ENCODE results near the gene FOXO1. TPM values are rescaled to one million over a fixed set of nuclear protein-coding genes. Genes with fewer than 3 reads are reported as not detected.

FOXO1 gene
- total RNA-seq, 4 donors from 2014 or later: 50.7 to 67.2 (median 60.3) TPM

- 87% methylated on average over 8 of the region's 8 CpGs for WGBS
- DNase-seq (ENCODE audit: low spot score in 2 of 2): no peak
- Histone ChIP-seq H3K9me3 (no peaks in the 10 kb centered on the region), H3K4me1 (peaks cover 6% of the 10 kb centered on the region), H3K36me3 (no peaks in the 10 kb centered on the region), H3K4me3 (no peak overlapping the region), H3K27ac (no peak overlapping the region), H3K27me3 (no peaks in the 10 kb centered on the region)
- TF ChIP-seq POLR2AphosphoS5 (IDR thresholded peaks at IDR 0.05) (no peak), POLR2A (IDR thresholded peaks at IDR 0.05) (no peak), CTCF (IDR thresholded peaks at IDR 0.05) (no peak), EP300 (IDR thresholded peaks at IDR 0.05) (no peak)
Measured at GRCh38 chr13:40517486-40518480, 148.7 kb downstream of the FOXO1 start.

GRCh38 chr13:40515702-40516101 lies 150.7 kb downstream of the FOXO1 start:
- H3K4me1 ChIP-seq: peaks cover 6% of the 10 kb centered on the region
- TF ChIP-seq POLR2AphosphoS5 (IDR thresholded peaks at IDR 0.05) (no peak), POLR2A (IDR thresholded peaks at IDR 0.05) (no peak), EP300 (IDR thresholded peaks at IDR 0.05) (no peak), CTCF (IDR thresholded peaks at IDR 0.05) (no peak)
- no peaks in the 10 kb centered on the region for H3K36me3 ChIP-seq
- no peak for DNase-seq (ENCODE audit: low spot score in 2 of 2)
- H3K27me3 ChIP-seq: no peaks in the 10 kb centered on the region
- no peaks in the 10 kb centered on the region for H3K9me3 ChIP-seq
- H3K27ac ChIP-seq: no peak overlapping the region
- no peak overlapping the region for H3K4me3 ChIP-seq
- 95% methylated on average over 1 of the region's 1 CpG for WGBS

GRCh38 chr13:40514802-40515201 lies 151.6 kb downstream of the FOXO1 start:
- Histone ChIP-seq H3K27me3 (no peaks in the 10 kb centered on the region), H3K27ac (no peak overlapping the region), H3K36me3 (no peaks in the 10 kb centered on the region), H3K4me3 (no peak overlapping the region), H3K9me3 (no peaks in the 10 kb centered on the region), H3K4me1 (peaks cover 4% of the 10 kb centered on the region)
- TF ChIP-seq POLR2A (IDR thresholded peaks at IDR 0.05) (no peak), EP300 (IDR thresholded peaks at IDR 0.05) (no peak), POLR2AphosphoS5 (IDR thresholded peaks at IDR 0.05) (no peak), CTCF (IDR thresholded peaks at IDR 0.05) (no peak)
- WGBS: 81% methylated on average over 2 of the region's 2 CpGs
- DNase-seq (ENCODE audit: low spot score in 2 of 2): no peak

GRCh38 chr13:40509876-40510275 lies 156.6 kb downstream of the FOXO1 start:
- TF ChIP-seq EP300 (IDR thresholded peaks at IDR 0.05): no peak
- TF ChIP-seq CTCF (IDR thresholded peaks at IDR 0.05): no peak
- no peak for TF ChIP-seq POLR2A (IDR thresholded peaks at IDR 0.05)
- TF ChIP-seq POLR2AphosphoS5 (IDR thresholded peaks at IDR 0.05): no peak
- H3K27me3 ChIP-seq: no peaks in the 10 kb centered on the region
- H3K27ac ChIP-seq: no peak overlapping the region
- DNase-seq (ENCODE audit: low spot score in 2 of 2): no peak
- no peaks in the 10 kb centered on the region for H3K36me3 ChIP-seq
- 95% methylated on average over 2 of the region's 2 CpGs for WGBS
- H3K4me1 ChIP-seq: peaks cover 9% of the 10 kb centered on the region
- H3K4me3 ChIP-seq: no peak overlapping the region
- no peaks in the 10 kb centered on the region for H3K9me3 ChIP-seq

GRCh38 chr13:40508767-40509342 lies 157.6 kb downstream of the FOXO1 start:
- H3K27me3 ChIP-seq: no peaks in the 10 kb centered on the region
- 52% methylated on average over 3 of the region's 3 CpGs for WGBS
- DNase-seq (ENCODE audit: low spot score in 2 of 2): no peak
- TF ChIP-seq CTCF (IDR thresholded peaks at IDR 0.05) (no peak), EP300 (IDR thresholded peaks at IDR 0.05) (no peak), POLR2A (IDR thresholded peaks at IDR 0.05) (no peak), POLR2AphosphoS5 (IDR thresholded peaks at IDR 0.05) (no peak)
- H3K27ac ChIP-seq: peak overlapping the region; percentile 59
- peaks cover 9% of the 10 kb centered on the region for H3K4me1 ChIP-seq
- H3K9me3 ChIP-seq: no peaks in the 10 kb centered on the region
- no peaks in the 10 kb centered on the region for H3K36me3 ChIP-seq
- no peak overlapping the region for H3K4me3 ChIP-seq

Data from suprapubic skin (tissue), 4 donors.